Measurements from ENCODE around the gene CTTN. TPM values are rescaled to one million over a fixed set of nuclear protein-coding genes. Genes with fewer than 3 reads are reported as not detected.

The CTTN gene
- total and polyA plus RNA-seq, 2 of the 13 experiments (the other 11 are each of a cell fraction or from before 2014, with no cell fraction given) = 84.4 to 114 TPM

- TF ChIP-seq PRMT3 (CRISPR knock-in tag; IDR thresholded peaks at IDR 0.05; ENCODE audit: borderline replicate concordance, low read depth) (no peak), SP2 (CRISPR knock-in tag; IDR thresholded peaks at IDR 0.05) (no peak), ZNF777 (CRISPR knock-in tag; IDR thresholded peaks at IDR 0.05) (no peak), ZSCAN12 (CRISPR knock-in tag; IDR thresholded peaks at IDR 0.05) (no peak), MTF2 (CRISPR knock-in tag; IDR thresholded peaks at IDR 0.05; ENCODE audit: borderline replicate concordance) (no peak), ZNF251 (CRISPR knock-in tag; IDR thresholded peaks at IDR 0.05) (no peak), NFIB (CRISPR knock-in tag; IDR thresholded peaks at IDR 0.05; ENCODE audit: borderline replicate concordance) (no peak), HNF1A (IDR thresholded peaks at IDR 0.05; ENCODE audit: low read depth) (no peak), HNF1A (CRISPR knock-in tag; IDR thresholded peaks at IDR 0.05; ENCODE audit: borderline replicate concordance) (no peak), BHLHE40 (IDR thresholded peaks at IDR 0.05; ENCODE audit: low read length) (no peak), SMAD9 (CRISPR knock-in tag; IDR thresholded peaks at IDR 0.05) (no peak), SAP130 (CRISPR knock-in tag; IDR thresholded peaks at IDR 0.05; ENCODE audit: low read depth) (no peak), FIP1L1 (IDR thresholded peaks at IDR 0.05; ENCODE audit: borderline replicate concordance, insufficient read depth, low read depth, low read length) (no peak), HNRNPL (IDR thresholded peaks at IDR 0.05; ENCODE audit: low read depth, low read length) (no peak), FOXK2 (IDR thresholded peaks at IDR 0.05) (0 out of 2 replicates have a peak, but pooled peaks have one; percentile 16), KDM3A (CRISPR knock-in tag; IDR thresholded peaks at IDR 0.05; ENCODE audit: low read depth) (0 out of 2 replicates have a peak, but pooled peaks have one; percentile 16), ZNF460 (CRISPR knock-in tag; IDR thresholded peaks at IDR 0.05; ENCODE audit: borderline replicate concordance) (no peak), ZNF770 (CRISPR knock-in tag; IDR thresholded peaks at IDR 0.05) (peak; percentile 49; the same call in 1 of the 2 replicates), ZNF75D (CRISPR knock-in tag; IDR thresholded peaks at IDR 0.05; ENCODE audit: borderline replicate concordance) (no peak), ARNT2 (CRISPR knock-in tag; IDR thresholded peaks at IDR 0.05; ENCODE audit: low read depth) (no peak), TEF (CRISPR knock-in tag; IDR thresholded peaks at IDR 0.05) (no peak), THAP11 (CRISPR knock-in tag; IDR thresholded peaks at IDR 0.05) (no peak), ZNF607 (CRISPR knock-in tag; IDR thresholded peaks at IDR 0.05; ENCODE audit: borderline replicate concordance) (0 out of 2 replicates have a peak, but pooled peaks have one; percentile 41), ZNF367 (CRISPR knock-in tag; IDR thresholded peaks at IDR 0.05; ENCODE audit: borderline replicate concordance) (no peak), KLF11 (CRISPR knock-in tag; IDR thresholded peaks at IDR 0.05) (no peak), MIER3 (CRISPR knock-in tag; IDR thresholded peaks at IDR 0.05; ENCODE audit: borderline replicate concordance) (peak; percentile 12; the same call in 1 of the 2 replicates)
These were observed 870 bp upstream of the CTTN start (continued) for GRCh38 chr11:70397336-70397982.

Data from HepG2 (cell line).